ENCODE results near the gene CKMT1A. TPM values are rescaled to one million over a fixed set of nuclear protein-coding genes. Genes with fewer than 3 reads are reported as not detected.

Gene CKMT1A
- total RNA-seq, result 0.06 TPM in 1 of 2 replicates, not detected in the other

GRCh38 chr15:43693148-43694022, at the start of gene CKMT1A:
TSS of gene CKMT1A (plus strand) at chr15:43693859. CDS start at chr15:43694051, 192 bp downstream.

GRCh38 chr15:43648649-43649429, 44.8 kb upstream of the CKMT1A start, which contains the start of gene CATSPER2:
TSS of gene CATSPER2 (minus strand) at chr15:43648844. CDS start at chr15:43648061, 783 bp downstream.

GRCh38 chr15:43746245-43746902, 52.7 kb downstream of the CKMT1A start, which contains the start of gene PDIA3:
TSS of gene PDIA3 (plus strand) at chr15:43746438. CDS start at chr15:43746540, 102 bp downstream.

Other genes starting within 250 kb of the CKMT1A start
- gene TP53BP1, start 200.7 kb upstream of the CKMT1A start, total RNA-seq, result 25.0 and 40.4 TPM in 2 replicates
- gene MAP1A, start 176.3 kb upstream of the CKMT1A start, total RNA-seq, result 22.8 and 24.6 TPM in 2 replicates
- gene PPIP5K1, start 103.7 kb upstream of the CKMT1A start, total RNA-seq, result 3.3 and 3.8 TPM in 2 replicates
- 0.39 TPM in 1 of 2 replicates, not detected in the other for gene CKMT1B, start 99.8 kb upstream of the CKMT1A start, total RNA-seq
- gene STRC, start 75.1 kb upstream of the CKMT1A start, total RNA-seq, result not detected in 2 replicates
- 0.19 TPM in 1 of 2 replicates, not detected in the other for gene CATSPER2, start 45.0 kb upstream of the CKMT1A start, total RNA-seq
- gene PDIA3, start 52.6 kb downstream of the CKMT1A start, total RNA-seq, result 310 and 311 TPM in 2 replicates
- gene ELL3, start 83.1 kb downstream of the CKMT1A start, total RNA-seq, result 0.37 and 1.3 TPM in 2 replicates
- gene SERF2, start 98.5 kb downstream of the CKMT1A start, total RNA-seq, result 1,535 and 1,868 TPM in 2 replicates
- gene SERINC4, start 106.4 kb downstream of the CKMT1A start, total RNA-seq, result not detected in 2 replicates
- gene HYPK, start 106.7 kb downstream of the CKMT1A start, total RNA-seq, result 5.9 and 14.2 TPM in 2 replicates
- gene MFAP1, start 130.8 kb downstream of the CKMT1A start, total RNA-seq, result 16.2 and 16.8 TPM in 2 replicates
- 2.9 and 5.9 TPM in 2 replicates for gene WDR76, start 133.1 kb downstream of the CKMT1A start, total RNA-seq

All from cardiac ventricle fibroblast (primary cell).